MM.1S (cell line): ENCODE results near the gene RNF25.

Source experiments
- DNase-seq: peaks from one replicate; pipeline ENCODE4 v3.0.0-alpha.2; 2015
- H2AFZ ChIP-seq: fragments of 300-600 bp; sonication (generic); 2 replicates; pipeline ENCODE4 v1.6.0; 2016; ENCODE audit warnings: antibody characterized with exemption, low read length
- H3F3A ChIP-seq: fragments of 300-600 bp; sonication (generic); 2 replicates; pipeline ENCODE4 v1.6.1; 2016; ENCODE audit warnings: mild to moderate bottlenecking, antibody characterized with exemption, low read length, moderate library complexity, mixed read lengths; ENCODE audit not compliant: insufficient read depth
- H3K27ac ChIP-seq: fragments of 300-600 bp; sonication (generic); 2 replicates; pipeline ENCODE4 v1.5.1; 2016; ENCODE audit warnings: mild to moderate bottlenecking, low read length
- H3K27me3 ChIP-seq: fragments of 300-600 bp; sonication (generic); replicated peaks from 2 replicates; pipeline ENCODE4 v1.6.0; 2016; ENCODE audit warnings: low read length; ENCODE audit not compliant: insufficient read depth
- H3K36me3 ChIP-seq: fragments of 300-600 bp; sonication (generic); replicated peaks from 2 replicates; pipeline ENCODE4 v1.6.1; 2016; ENCODE audit warnings: mild to moderate bottlenecking, low read length, mixed read lengths; ENCODE audit not compliant: insufficient read depth
- H3K4me1 ChIP-seq: fragments of 300-600 bp; sonication (generic); 2 replicates; pipeline ENCODE4 v1.6.1; 2016; ENCODE audit warnings: low read length, mixed read lengths
- H3K4me2 ChIP-seq: fragments of 300-600 bp; sonication (generic); 2 replicates; pipeline ENCODE4 v1.6.0; 2016; ENCODE audit warnings: low read depth, low read length
- H3K4me3 ChIP-seq: fragments of 300-600 bp; sonication (generic); 2 replicates; pipeline ENCODE4 v1.5.1; 2016; ENCODE audit warnings: low read length, mixed read lengths
- H3K79me2 ChIP-seq: fragments of 300-600 bp; sonication (generic); 2 replicates; pipeline ENCODE4 v1.6.1; 2016; ENCODE audit warnings: mixed run types, low read length, mixed read lengths
- H3K9ac ChIP-seq: fragments of 300-600 bp; sonication (generic); 2 replicates; pipeline ENCODE4 v1.6.1; 2016; ENCODE audit warnings: low read length, mixed read lengths
- H3K9me2 ChIP-seq: fragments of 300-600 bp; sonication (generic); replicated peaks from 2 replicates; pipeline ENCODE4 v1.6.1; 2016; ENCODE audit warnings: mild to moderate bottlenecking, low read length, mixed read lengths; ENCODE audit not compliant: insufficient read depth
- H3K9me3 ChIP-seq: fragments of 300-600 bp; sonication (generic); replicated peaks from 2 replicates; pipeline ENCODE4 v1.6.1; 2016; ENCODE audit warnings: mild to moderate bottlenecking, low read length, mixed read lengths; ENCODE audit not compliant: insufficient read depth
- H4K20me1 ChIP-seq: fragments of 300-600 bp; sonication (generic); 2 replicates; pipeline ENCODE4 v1.6.1; 2016; ENCODE audit warnings: mild to moderate bottlenecking, low read length, moderate library complexity, mixed read lengths; ENCODE audit not compliant: insufficient read depth
- EZH2 ChIP-seq: fragments of 300-600 bp; sonication (generic); optimal IDR thresholded peaks from 2 replicates; pipeline ENCODE3; 2017; ENCODE audit warnings: low read depth, mild to moderate bottlenecking, antibody characterized with exemption, low read length, mixed read lengths
- EZH2phosphoT487 ChIP-seq: fragments of 300-600 bp; sonication (generic); IDR thresholded peaks from 2 replicates; pipeline ENCODE4 v1.6.1; 2018; ENCODE audit warnings: antibody characterized with exemption, low read length
- TF ChIP-seq, protein P1 (sequence below): fragments of 300-600 bp; sonication (generic); IDR thresholded peaks from 2 replicates; pipeline ENCODE4 v1.5.1; 2016; ENCODE audit warnings: antibody characterized with exemption, low read length, mixed read lengths

The RNF25 gene

DNA sequence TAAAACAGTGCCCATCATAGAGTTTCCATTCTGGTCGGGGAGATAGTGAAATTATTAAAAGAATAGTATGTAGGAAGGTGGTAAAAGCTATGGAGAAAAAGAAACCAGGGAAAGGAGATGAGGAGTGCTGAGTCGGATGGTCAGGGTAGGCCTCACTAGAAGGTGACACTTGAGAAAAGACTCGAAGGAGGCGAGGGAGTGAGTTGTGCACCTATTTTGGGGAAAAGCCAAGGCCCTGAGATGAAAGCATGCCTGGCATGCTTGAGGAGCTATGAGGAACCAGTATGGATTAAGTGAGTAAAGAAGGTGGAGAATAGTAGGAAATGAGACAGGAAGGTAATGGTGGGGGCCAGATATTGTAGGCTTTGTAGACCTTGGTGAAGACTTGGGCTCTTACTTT, 31.5 kb upstream of the RNF25 start:
- no peak for DNase-seq
- H2AFZ ChIP-seq, result no peak overlapping the region

GRCh38 chr2:218701806-218702205, 30.0 kb upstream of the RNF25 start:
- Histone ChIP-seq H3K9me3 (no peaks in the 10 kb centered on the region), H3K4me1 (peaks cover under 1% of the 10 kb centered on the region; the same call in 1 of the 2 replicates), H3K36me3 (no peaks in the 10 kb centered on the region), H3K27me3 (no peaks in the 10 kb centered on the region), H4K20me1 (no peaks in the 10 kb centered on the region), H3F3A (no peaks in the 10 kb centered on the region), H3K4me3 (no peak overlapping the region), H3K79me2 (no peaks in the 10 kb centered on the region), H3K9me2 (no peaks in the 10 kb centered on the region), H3K9ac (no peak overlapping the region), H3K27ac (no peak overlapping the region), H2AFZ (no peak overlapping the region), H3K4me2 (no peak overlapping the region)
- no peak for TF ChIP-seq EZH2phosphoT487
- DNase-seq, result no peak

More for the DNA sequence above, 31.5 kb upstream of the RNF25 start:
- Histone ChIP-seq H3K27ac (no peak overlapping the region), H3K9ac (no peak overlapping the region), H3K9me2 (no peaks in the 10 kb centered on the region), H3K9me3 (no peaks in the 10 kb centered on the region), H3K4me3 (no peak overlapping the region), H3K79me2 (no peaks in the 10 kb centered on the region), H3K36me3 (no peaks in the 10 kb centered on the region), H4K20me1 (no peaks in the 10 kb centered on the region), H3K27me3 (no peaks in the 10 kb centered on the region), H3K4me1 (peaks cover 11% of the 10 kb centered on the region), H3K4me2 (no peak overlapping the region), H3F3A (peaks cover 15% of the 10 kb centered on the region)
- TF ChIP-seq EZH2phosphoT487, result no peak
- TF ChIP-seq, protein P1, sequence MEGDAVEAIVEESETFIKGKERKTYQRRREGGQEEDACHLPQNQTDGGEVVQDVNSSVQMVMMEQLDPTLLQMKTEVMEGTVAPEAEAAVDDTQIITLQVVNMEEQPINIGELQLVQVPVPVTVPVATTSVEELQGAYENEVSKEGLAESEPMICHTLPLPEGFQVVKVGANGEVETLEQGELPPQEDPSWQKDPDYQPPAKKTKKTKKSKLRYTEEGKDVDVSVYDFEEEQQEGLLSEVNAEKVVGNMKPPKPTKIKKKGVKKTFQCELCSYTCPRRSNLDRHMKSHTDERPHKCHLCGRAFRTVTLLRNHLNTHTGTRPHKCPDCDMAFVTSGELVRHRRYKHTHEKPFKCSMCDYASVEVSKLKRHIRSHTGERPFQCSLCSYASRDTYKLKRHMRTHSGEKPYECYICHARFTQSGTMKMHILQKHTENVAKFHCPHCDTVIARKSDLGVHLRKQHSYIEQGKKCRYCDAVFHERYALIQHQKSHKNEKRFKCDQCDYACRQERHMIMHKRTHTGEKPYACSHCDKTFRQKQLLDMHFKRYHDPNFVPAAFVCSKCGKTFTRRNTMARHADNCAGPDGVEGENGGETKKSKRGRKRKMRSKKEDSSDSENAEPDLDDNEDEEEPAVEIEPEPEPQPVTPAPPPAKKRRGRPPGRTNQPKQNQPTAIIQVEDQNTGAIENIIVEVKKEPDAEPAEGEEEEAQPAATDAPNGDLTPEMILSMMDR, result no peak
- no peak for TF ChIP-seq EZH2

GRCh38 chr2:218698885-218699284, 27.1 kb upstream of the RNF25 start:
- Histone ChIP-seq H3K4me2 (no peak overlapping the region), H3K4me1 (no peaks in the 10 kb centered on the region)

More at GRCh38 chr2:218698885-218699284, 27.1 kb upstream of the RNF25 start:
- Histone ChIP-seq H3K36me3 (no peaks in the 10 kb centered on the region), H3K4me3 (no peak overlapping the region), H3K27ac (no peak overlapping the region), H3K9ac (no peak overlapping the region), H3K9me3 (no peaks in the 10 kb centered on the region), H3K79me2 (no peaks in the 10 kb centered on the region), H4K20me1 (no peaks in the 10 kb centered on the region), H3K9me2 (no peaks in the 10 kb centered on the region), H2AFZ (no peak overlapping the region), H3K27me3 (no peaks in the 10 kb centered on the region), H3F3A (no peaks in the 10 kb centered on the region)
- TF ChIP-seq EZH2 (no peak), EZH2phosphoT487 (no peak)
- TF ChIP-seq, protein P1, result no peak
- DNase-seq, result no peak
